ENCODE measurements around the gene STAT6. TPM values are rescaled to one million over a fixed set of nuclear protein-coding genes. Genes with fewer than 3 reads are reported as not detected.

The STAT6 gene
- total and polyA plus RNA-seq, 10 of the 15 experiments (the other 5 are each of a cell fraction or from before 2014, with no cell fraction given): 14.2 to 176 (median 89.6) TPM

- TF ChIP-seq CUX1 (IDR thresholded peaks at IDR 0.05; ENCODE audit: insufficient replicate concordance, low read depth, low read length): no peak
- no peak for TF ChIP-seq PAX8 (IDR thresholded peaks at IDR 0.05)
- TF ChIP-seq IRF3 (IDR thresholded peaks at IDR 0.05): no peak
- TF ChIP-seq RCOR1 (conservative IDR thresholded peaks at IDR 0.05; ENCODE audit: low read depth, low read length): no peak
- no peak for TF ChIP-seq BCLAF1 (IDR thresholded peaks at IDR 0.05)
- TF ChIP-seq HCFC1 (IDR thresholded peaks at IDR 0.05; ENCODE audit: low read length): no peak
- no peak for TF ChIP-seq HSF1 (IDR thresholded peaks at IDR 0.05; ENCODE audit: low read depth, low read length)
- no peak for TF ChIP-seq SKIL (IDR thresholded peaks at IDR 0.05; ENCODE audit: low read depth, poor library complexity, severe bottlenecking)
- TF ChIP-seq ZNF622 (IDR thresholded peaks at IDR 0.05): no peak
- TF ChIP-seq KDM1A (IDR thresholded peaks at IDR 0.05; ENCODE audit: borderline replicate concordance): no peak
- TF ChIP-seq EGR1 (IDR thresholded peaks at IDR 0.05; ENCODE audit: borderline replicate concordance in 1 of 2, low read depth in 2 of 2, low read length in 2 of 2): no peak
- TF ChIP-seq MEF2A (IDR thresholded peaks at IDR 0.05; ENCODE audit: insufficient read depth, low read depth, low read length): no peak
- TF ChIP-seq PKNOX1 (IDR thresholded peaks at IDR 0.05): peak; percentile 77
- TF ChIP-seq SREBF1 (IDR thresholded peaks at IDR 0.05; ENCODE audit: low read length): no peak
- no peak for TF ChIP-seq TCF3 (IDR thresholded peaks at IDR 0.05; ENCODE audit: borderline replicate concordance, insufficient read depth, low read depth, low read length)
- no peak for TF ChIP-seq BACH1 (IDR thresholded peaks at IDR 0.05; ENCODE audit: borderline replicate concordance)
Measured at GRCh38 chr12:57069523-57069922, 41.6 kb downstream of the STAT6 start (continued).
